SH-SY5Y (cell line): ENCODE data around the gene INPP4A.

ENCODE experiments used
- GATA2 ChIP-seq: IDR thresholded peaks from 2 replicates; pipeline ENCODE4 v1.6.1; 2011; ENCODE audit warnings: mild to moderate bottlenecking, low read depth, low read length
- GATA3 ChIP-seq: IDR thresholded peaks from 2 replicates; pipeline ENCODE4 v1.6.1; 2011; ENCODE audit warnings: low read depth, mild to moderate bottlenecking, low read length, moderate library complexity

DNA sequence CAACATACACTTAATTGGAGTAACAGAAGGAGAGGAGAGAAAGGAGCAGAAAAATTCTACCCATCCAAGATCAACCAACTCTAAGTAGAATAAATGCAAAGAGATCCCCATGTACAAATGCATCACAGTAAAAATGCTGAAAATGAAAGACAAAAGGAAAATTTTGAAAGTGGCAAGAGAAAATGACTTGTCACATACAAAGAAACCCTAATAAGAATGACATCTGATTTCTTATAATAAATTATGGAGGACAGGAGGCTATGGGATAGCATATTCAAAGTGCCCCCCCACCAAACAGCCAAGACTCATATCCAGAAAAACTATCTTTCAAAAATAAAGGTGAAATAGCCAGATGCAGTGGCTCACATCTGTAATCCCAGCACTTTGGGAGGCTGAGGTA lies 22.2 kb upstream of the INPP4A start:
- no peak for TF ChIP-seq GATA3
- TF ChIP-seq GATA2 = no peak
